Mesothelial cell of epicardium (in vitro differentiated cells): ENCODE data around the gene TANGO2. TPM values are rescaled to one million over a fixed set of nuclear protein-coding genes. Genes with fewer than 3 reads are reported as not detected.
A peak's percentile ranks its signal among the peaks of the same experiment; 100 is the strongest.

Experiments
- DNase-seq, 2 experiments: peaks; one replicate each; pipeline ENCODE4 v3.0.0; 2021; ENCODE audit warnings: low spot score in 2 of 2; ENCODE audit not compliant: unreplicated experiment in 2 of 2
- H3K27ac Mint-ChIP-seq: 2 replicates; pipeline ENCODE4 v1.8.0; 2021; ENCODE audit warnings: mixed read lengths
- H3K27me3 Mint-ChIP-seq: 2 replicates; pipeline ENCODE4 v1.8.0; 2021; ENCODE audit warnings: low read depth, mixed read lengths
- H3K36me3 Mint-ChIP-seq: 2 replicates; pipeline ENCODE4 v1.8.0; 2021; ENCODE audit warnings: mixed read lengths
- H3K4me1 Mint-ChIP-seq: 2 replicates; pipeline ENCODE4 v1.8.0; 2021; ENCODE audit warnings: mixed read lengths
- H3K4me3 Mint-ChIP-seq: 2 replicates; pipeline ENCODE4 v1.8.0; 2021; ENCODE audit warnings: mild to moderate bottlenecking, moderate library complexity, mixed read lengths
- H3K9me3 Mint-ChIP-seq: 2 replicates; pipeline ENCODE4 v1.8.0; 2021; ENCODE audit warnings: mixed read lengths
- CTCF ChIP-seq: fragments of 200-600 bp; sonication (generic); IDR thresholded peaks from one replicate; pipeline ENCODE4 v1.5.0; 2021; ENCODE audit warnings: antibody characterized with exemption; ENCODE audit not compliant: unreplicated experiment
- total RNA-seq: library from RNA; stranded (reverse); gene quantifications from 3 replicates; pipeline ENCODE4 v1.2.1, GENCODE V29; 2021

TANGO2 gene
- total RNA-seq, 1 donor from 2014 or later: 15.6 TPM

- no peaks in the 10 kb centered on the region for H3K9me3 Mint-ChIP-seq
- peak in 1 of 2 experiments; percentile 4 for DNase-seq
- H3K4me3 Mint-ChIP-seq: no peak overlapping the region
- no peaks in the 10 kb centered on the region for H3K27me3 Mint-ChIP-seq
- no peak for TF ChIP-seq CTCF
- no peak overlapping the region for H3K27ac Mint-ChIP-seq
- H3K36me3 Mint-ChIP-seq: peaks cover 3% of the 10 kb centered on the region
- H3K4me1 Mint-ChIP-seq: peaks cover 6% of the 10 kb centered on the region
Measured at GRCh38 chr22:20026204-20026908, 5.4 kb downstream of the TANGO2 start.

- Mint-ChIP-seq H3K27ac (no peak overlapping the region), H3K36me3 (peaks cover 3% of the 10 kb centered on the region), H3K27me3 (no peaks in the 10 kb centered on the region), H3K4me3 (no peak overlapping the region), H3K9me3 (no peaks in the 10 kb centered on the region), H3K4me1 (peaks cover 1% of the 10 kb centered on the region)
- no peak for DNase-seq
- no peak for TF ChIP-seq CTCF
Measured at GRCh38 chr22:20026996-20027601, 6.2 kb downstream of the TANGO2 start.

GRCh38 chr22:20027966-20028854, 7.3 kb downstream of the TANGO2 start:
- TF ChIP-seq CTCF: no peak
- Mint-ChIP-seq H3K9me3 (no peaks in the 10 kb centered on the region), H3K36me3 (peaks cover 3% of the 10 kb centered on the region), H3K27ac (no peak overlapping the region), H3K4me3 (no peak overlapping the region), H3K27me3 (no peaks in the 10 kb centered on the region), H3K4me1 (no peaks in the 10 kb centered on the region)
- no peak for DNase-seq

GRCh38 chr22:20028855-20029549, 8.1 kb downstream of the TANGO2 start:
- Mint-ChIP-seq H3K27me3 (no peaks in the 10 kb centered on the region), H3K4me1 (no peaks in the 10 kb centered on the region), H3K4me3 (no peak overlapping the region), H3K36me3 (peaks cover 3% of the 10 kb centered on the region), H3K27ac (no peak overlapping the region), H3K9me3 (no peaks in the 10 kb centered on the region)
- no peak for DNase-seq
- TF ChIP-seq CTCF: no peak

GRCh38 chr22:20029550-20030225, 8.8 kb downstream of the TANGO2 start:
- H3K27ac Mint-ChIP-seq: no peak overlapping the region
- no peak for DNase-seq
- H3K36me3 Mint-ChIP-seq: peaks cover 3% of the 10 kb centered on the region
- no peak overlapping the region for H3K4me3 Mint-ChIP-seq
- no peaks in the 10 kb centered on the region for H3K9me3 Mint-ChIP-seq
- no peaks in the 10 kb centered on the region for H3K27me3 Mint-ChIP-seq
- no peak for TF ChIP-seq CTCF
- no peaks in the 10 kb centered on the region for H3K4me1 Mint-ChIP-seq
